ENCODE results near the gene RNF167.

DNA sequence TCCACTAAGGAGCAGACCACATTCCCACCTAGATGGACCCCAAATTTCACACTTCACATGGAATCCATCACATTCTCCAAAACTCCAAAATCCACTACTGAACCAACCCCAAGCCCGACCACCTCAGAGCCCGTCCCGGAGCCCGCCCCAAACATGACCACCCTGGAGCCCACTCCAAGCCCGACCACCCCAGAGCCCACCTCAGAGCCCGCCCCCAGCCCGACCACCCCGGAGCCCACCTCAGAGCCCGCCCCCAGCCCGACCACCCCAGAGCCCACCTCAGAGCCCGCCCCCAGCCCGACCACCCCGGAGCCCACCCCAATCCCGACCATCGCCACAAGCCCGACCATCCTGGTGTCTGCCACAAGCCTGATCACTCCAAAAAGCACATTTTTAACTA, 6.4 kb upstream of the RNF167 start:
- TF ChIP-seq POLR2A (IDR thresholded peaks at IDR 0.05; ENCODE audit: low read depth, low read length): no peak
- TF ChIP-seq POLR2AphosphoS5 (IDR thresholded peaks at IDR 0.05; ENCODE audit: low read depth, low read length): no peak

All from GM12892 (cell line).